ENCODE measurements around the gene ZNF101.
"Not testable (repeated sequence)": the region's sequence is repeated elsewhere in the genome, so short reads cannot be mapped to it uniquely, and the experiment has no call there.

GRCh38 chr19:19665420-19665948 is 3.2 kb upstream of the ZNF101 start:
- not testable (repeated sequence) for TF ChIP-seq CTCF (IDR thresholded peaks at IDR 0.05); EZH2 (IDR thresholded peaks at IDR 0.05; ENCODE audit: borderline replicate concordance, insufficient read depth, low read depth, low read length, poor library complexity, severe bottlenecking)

Data from B cell (primary cell).